H1 (cell line): ENCODE results near the gene CFAP100. TPM values are rescaled to one million over a fixed set of nuclear protein-coding genes. Genes with fewer than 3 reads are reported as not detected.

ENCODE experiments used
- BCL11A ChIP-seq, 2 experiments: IDR thresholded peaks; one replicate each; pipeline ENCODE4 v1.6.1; 2011; ENCODE audit warnings: low read depth in 2 of 2, low read length in 2 of 2, mild to moderate bottlenecking in 2 of 2
- CHD2 ChIP-seq: IDR thresholded peaks from 2 replicates; pipeline ENCODE4 v1.6.1; 2012; ENCODE audit warnings: low read length, improper control_type of control experiment
- NRF1 ChIP-seq: IDR thresholded peaks from 2 replicates; pipeline ENCODE4 v1.6.1; 2011; ENCODE audit warnings: mild to moderate bottlenecking, low read depth, low read length, improper control_type of control experiment
- polyA plus RNA-seq, 7 experiments: library from polyadenylated mRNA; depleted of rRNA in 3 of 7; stranded (reverse) in 5 of 7; unstranded in 2 of 7; fragments of >200 nt in 5 of 7; fragments of 200-250 nt in 2 of 7; gene quantifications; 1 replicate in 5 of 7; 2 replicates in 1 of 7; 4 replicates in 1 of 7; pipeline versions ENCODE4 v1.2.1 to v1.2.3, GENCODE V29; 2011 to 2013; ENCODE audit warnings: missing spikeins in 2 of 7, mixed read lengths in 2 of 7
- total RNA-seq: library from RNA; stranded (reverse); fragmentation: NEBNext Ultra II Directional; extraction: Animal tissue kit (Norgen Biotek cat#: 25700); gene quantifications from 2 replicates; pipeline ENCODE4 v1.2.1, GENCODE V29; 2021

CFAP100 gene
- total and polyA plus RNA-seq, 2 of the 8 experiments (the other 6 are each of a cell fraction or from before 2014, with no cell fraction given): 0.17 TPM; not detected in 1

- TF ChIP-seq CHD2: no peak
- no peak for TF ChIP-seq BCL11A (IDR thresholded peaks at IDR 0.05; ENCODE audit: low read depth in 2 of 2, low read length in 2 of 2)
- TF ChIP-seq NRF1: no peak
Observed at GRCh38 chr3:126351086-126351770, 43.5 kb upstream of the CFAP100 start (continued).
